Vagina (tissue), 2 donors: ENCODE data around the gene ELK4. TPM values are rescaled to one million over a fixed set of nuclear protein-coding genes. Genes with fewer than 3 reads are reported as not detected.

ENCODE experiments used
- DNase-seq, 2 donors: peaks; one replicate each; pipeline ENCODE4 v3.0.0-alpha.2; 2017; ENCODE audit errors: extremely low spot score in 2 of 2
- H3K27ac ChIP-seq: fragments of 200-600 bp; sonication (generic); one replicate; pipeline ENCODE4 v1.5.1; 2019
- H3K27me3 ChIP-seq: fragments of 200-600 bp; sonication (generic); one replicate; pipeline ENCODE4 v1.5.1; 2019
- H3K36me3 ChIP-seq, 2 donors: fragments of 200-600 bp; sonication (generic); one replicate each; pipeline ENCODE4 v1.5.1; 2017 to 2019
- H3K4me1 ChIP-seq: fragments of 200-600 bp; sonication (generic); one replicate; pipeline ENCODE4 v1.5.1; 2019
- H3K4me3 ChIP-seq, 2 donors: fragments of 200-600 bp; sonication (generic); 1 replicate in 1 of 2; 2 replicates in 1 of 2; pipeline ENCODE4 v1.5.1; 2016 to 2019
- H3K9me3 ChIP-seq: fragments of 200-600 bp; sonication (generic); one replicate; pipeline ENCODE4 v1.5.1; 2019
- POLR2A ChIP-seq, 2 donors: fragments of 450-650 bp; IDR thresholded peaks; one replicate each; pipeline ENCODE4 v1.6.1; 2017; ENCODE audit warnings: antibody characterized with exemption in 2 of 2, mild to moderate bottlenecking in 2 of 2, moderate library complexity in 2 of 2
- POLR2AphosphoS5 ChIP-seq, 2 donors: sonication (generic); formaldehyde crosslinking; IDR thresholded peaks; one replicate each; pipeline ENCODE4 v1.9.0; 2017; ENCODE audit warnings: antibody characterized with exemption in 2 of 2, mild to moderate bottlenecking in 2 of 2, low read depth in 1 of 2; ENCODE audit not compliant: insufficient read depth in 1 of 2
- intact Hi-C: fragments of 100-400 bp; cut with DNase I; formaldehyde crosslinking; loops from one replicate; pipeline ENCODE4 v1.15.1; 2023
- total RNA-seq: library from RNA; depleted of rRNA; stranded (reverse); fragments of >200 nt; gene quantifications from one replicate; pipeline ENCODE4 v1.2.3, GENCODE V29; 2016
- TF ChIP-seq, protein P1 (sequence below), 3 experiments: fragments of 450-650 bp in 2 of 3; fragments of 200-600 bp in 1 of 3; sonication (generic) in 1 of 3; IDR thresholded peaks; one replicate each; pipeline ENCODE4 v1.5.1; 2017 to 2019; ENCODE audit warnings: antibody characterized with exemption in 3 of 3, mild to moderate bottlenecking in 2 of 3, moderate library complexity in 2 of 3

The ELK4 gene
- total RNA-seq, 1 donor from 2014 or later, result 24.1 TPM

DNA sequence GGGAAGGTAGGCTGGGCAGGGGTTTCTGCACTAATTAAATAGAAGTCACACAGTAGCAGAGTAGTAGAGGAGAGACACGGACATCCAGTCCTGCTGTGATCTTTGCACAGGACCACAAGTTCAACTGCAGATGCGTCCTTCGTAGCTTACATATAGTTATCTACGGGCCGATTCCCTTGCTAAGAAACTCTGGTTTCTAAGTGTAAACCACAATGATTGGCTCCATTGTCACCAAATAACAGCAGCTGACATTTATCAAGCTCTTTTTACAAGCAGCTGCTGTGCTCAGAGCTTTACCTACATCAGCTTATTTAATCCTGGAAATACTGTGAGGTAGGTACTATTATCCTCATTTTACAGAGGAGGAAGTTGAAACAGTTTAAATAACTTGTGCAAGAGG lies 45.4 kb upstream of the ELK4 start:
- Histone ChIP-seq H3K27ac (no peak overlapping the region), H3K9me3 (no peaks in the 10 kb centered on the region), H3K4me3 (no peak overlapping the region), H3K36me3 (no peaks in the 10 kb centered on the region), H3K4me1 (peaks cover 24% of the 10 kb centered on the region), H3K27me3 (no peaks in the 10 kb centered on the region)
- no peak for DNase-seq
- TF ChIP-seq, protein P1, sequence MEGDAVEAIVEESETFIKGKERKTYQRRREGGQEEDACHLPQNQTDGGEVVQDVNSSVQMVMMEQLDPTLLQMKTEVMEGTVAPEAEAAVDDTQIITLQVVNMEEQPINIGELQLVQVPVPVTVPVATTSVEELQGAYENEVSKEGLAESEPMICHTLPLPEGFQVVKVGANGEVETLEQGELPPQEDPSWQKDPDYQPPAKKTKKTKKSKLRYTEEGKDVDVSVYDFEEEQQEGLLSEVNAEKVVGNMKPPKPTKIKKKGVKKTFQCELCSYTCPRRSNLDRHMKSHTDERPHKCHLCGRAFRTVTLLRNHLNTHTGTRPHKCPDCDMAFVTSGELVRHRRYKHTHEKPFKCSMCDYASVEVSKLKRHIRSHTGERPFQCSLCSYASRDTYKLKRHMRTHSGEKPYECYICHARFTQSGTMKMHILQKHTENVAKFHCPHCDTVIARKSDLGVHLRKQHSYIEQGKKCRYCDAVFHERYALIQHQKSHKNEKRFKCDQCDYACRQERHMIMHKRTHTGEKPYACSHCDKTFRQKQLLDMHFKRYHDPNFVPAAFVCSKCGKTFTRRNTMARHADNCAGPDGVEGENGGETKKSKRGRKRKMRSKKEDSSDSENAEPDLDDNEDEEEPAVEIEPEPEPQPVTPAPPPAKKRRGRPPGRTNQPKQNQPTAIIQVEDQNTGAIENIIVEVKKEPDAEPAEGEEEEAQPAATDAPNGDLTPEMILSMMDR (IDR thresholded peaks at IDR 0.05), result no peak
- no peak for TF ChIP-seq POLR2AphosphoS5 (IDR thresholded peaks at IDR 0.05; ENCODE audit: insufficient read depth in 1 of 2, low read depth in 1 of 2)
- TF ChIP-seq POLR2A (IDR thresholded peaks at IDR 0.05), result no peak
- intact Hi-C loops, result no loop called here

- Histone ChIP-seq H3K4me1 (peaks cover 24% of the 10 kb centered on the region), H3K9me3 (no peaks in the 10 kb centered on the region), H3K36me3 (no peaks in the 10 kb centered on the region), H3K4me3 (no peak overlapping the region), H3K27ac (no peak overlapping the region), H3K27me3 (no peaks in the 10 kb centered on the region)
- no peak for TF ChIP-seq POLR2A (IDR thresholded peaks at IDR 0.05)
- DNase-seq, result no peak
- intact Hi-C loops, result no loop called here
Measured at GRCh38 chr1:205676597-205676996, 44.8 kb upstream of the ELK4 start.

DNA sequence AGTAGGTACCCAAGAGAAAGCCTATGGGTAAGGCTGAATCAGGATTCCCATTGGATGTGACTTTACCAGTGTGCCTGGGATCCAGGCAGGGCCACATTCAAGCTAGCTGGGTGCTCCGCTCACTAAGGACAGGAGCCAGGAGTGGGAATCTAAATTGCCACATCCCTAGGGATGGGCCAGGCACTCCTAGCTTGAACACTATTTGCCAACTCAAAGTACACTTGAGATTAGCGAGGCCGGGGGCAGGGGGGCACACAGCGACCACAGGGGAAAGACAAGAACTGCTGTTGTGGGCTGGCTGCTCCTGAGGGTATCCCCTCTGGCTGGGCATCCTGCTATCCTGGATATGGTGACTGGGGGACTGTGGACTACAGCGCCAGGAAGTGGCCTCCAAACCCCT lies 44.2 kb upstream of the ELK4 start:
- no peak for DNase-seq
- no peak overlapping the region for H3K4me3 ChIP-seq
- no peak overlapping the region for H3K27ac ChIP-seq
- intact Hi-C loops, result no loop called here
- H3K9me3 ChIP-seq, result no peaks in the 10 kb centered on the region
- no peaks in the 10 kb centered on the region for H3K27me3 ChIP-seq
- no peaks in the 10 kb centered on the region for H3K36me3 ChIP-seq
- peaks cover 22% of the 10 kb centered on the region for H3K4me1 ChIP-seq
- TF ChIP-seq POLR2A (IDR thresholded peaks at IDR 0.05) (no peak), POLR2AphosphoS5 (IDR thresholded peaks at IDR 0.05; ENCODE audit: insufficient read depth in 1 of 2, low read depth in 1 of 2) (no peak)
- TF ChIP-seq, protein P1 (IDR thresholded peaks at IDR 0.05), result no peak

DNA sequence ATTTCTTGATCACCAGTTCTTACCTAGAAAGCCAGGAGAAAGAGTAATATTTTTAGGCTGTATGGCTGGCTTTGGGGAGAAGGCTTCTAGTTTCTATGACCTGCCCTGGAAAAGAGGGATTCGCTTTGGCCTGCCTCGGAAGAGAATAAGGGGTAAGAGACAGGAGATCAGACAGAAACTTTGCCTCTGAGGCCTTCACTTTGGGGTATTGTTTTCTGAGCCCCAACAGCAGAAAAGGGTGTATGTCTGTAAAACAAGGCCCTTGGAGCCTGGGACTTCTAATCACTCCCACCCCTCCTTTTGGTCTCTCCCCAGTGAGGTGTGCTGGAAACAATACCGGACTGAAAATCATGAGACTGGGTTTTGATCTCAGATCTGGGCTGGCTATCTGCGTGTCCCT lies 43.4 kb upstream of the ELK4 start:
- TF ChIP-seq, protein P1 (IDR thresholded peaks at IDR 0.05), result no peak
- TF ChIP-seq POLR2AphosphoS5 (IDR thresholded peaks at IDR 0.05; ENCODE audit: insufficient read depth in 1 of 2, low read depth in 1 of 2) (no peak), POLR2A (IDR thresholded peaks at IDR 0.05) (no peak)
- H3K9me3 ChIP-seq, result no peaks in the 10 kb centered on the region
- no peaks in the 10 kb centered on the region for H3K36me3 ChIP-seq
- no peak overlapping the region for H3K4me3 ChIP-seq
- H3K4me1 ChIP-seq, result peaks cover 15% of the 10 kb centered on the region
- no peak overlapping the region for H3K27ac ChIP-seq
- H3K27me3 ChIP-seq, result no peaks in the 10 kb centered on the region
- DNase-seq, result no peak
- intact Hi-C loops, result no loop called here

DNA sequence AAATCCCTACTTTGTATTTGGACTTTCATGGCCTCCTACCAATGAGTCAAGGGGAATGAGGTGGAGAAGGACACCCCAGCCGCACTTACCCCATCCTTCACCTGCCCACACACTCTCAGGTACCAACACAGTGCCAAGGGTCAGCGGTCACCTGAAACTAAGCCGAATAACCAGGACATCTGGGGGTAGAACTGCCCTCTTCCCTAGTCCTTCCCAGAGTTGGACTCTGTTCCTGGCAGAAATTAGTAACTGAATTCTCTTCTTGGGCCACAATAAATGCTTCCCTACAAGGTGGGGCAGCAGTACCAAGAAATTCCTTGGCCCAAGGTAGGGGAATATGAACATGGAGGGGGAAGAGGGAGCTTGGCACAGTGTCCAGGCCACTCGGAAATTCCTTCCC lies 41.2 kb upstream of the ELK4 start:
- no peak for TF ChIP-seq POLR2AphosphoS5 (IDR thresholded peaks at IDR 0.05; ENCODE audit: insufficient read depth in 1 of 2, low read depth in 1 of 2)
- TF ChIP-seq POLR2A (IDR thresholded peaks at IDR 0.05), result no peak
- TF ChIP-seq, protein P1 (IDR thresholded peaks at IDR 0.05), result no peak
- H3K27ac ChIP-seq, result no peak overlapping the region
- H3K36me3 ChIP-seq, result no peaks in the 10 kb centered on the region
- intact Hi-C loops, result no loop called here
- no peaks in the 10 kb centered on the region for H3K9me3 ChIP-seq
- no peaks in the 10 kb centered on the region for H3K27me3 ChIP-seq
- no peak for DNase-seq
- no peak overlapping the region for H3K4me3 ChIP-seq
- H3K4me1 ChIP-seq, result peaks cover 13% of the 10 kb centered on the region
